ENCODE measurements around the gene ABI3BP. TPM values are rescaled to one million over a fixed set of nuclear protein-coding genes. Genes with fewer than 3 reads are reported as not detected.

Gene ABI3BP
- total and polyA plus RNA-seq, 10 of the 15 experiments (the other 5 are each of a cell fraction or from before 2014, with no cell fraction given), result 0.03 to 0.42 (median 0.11) TPM; not detected in 4

DNA sequence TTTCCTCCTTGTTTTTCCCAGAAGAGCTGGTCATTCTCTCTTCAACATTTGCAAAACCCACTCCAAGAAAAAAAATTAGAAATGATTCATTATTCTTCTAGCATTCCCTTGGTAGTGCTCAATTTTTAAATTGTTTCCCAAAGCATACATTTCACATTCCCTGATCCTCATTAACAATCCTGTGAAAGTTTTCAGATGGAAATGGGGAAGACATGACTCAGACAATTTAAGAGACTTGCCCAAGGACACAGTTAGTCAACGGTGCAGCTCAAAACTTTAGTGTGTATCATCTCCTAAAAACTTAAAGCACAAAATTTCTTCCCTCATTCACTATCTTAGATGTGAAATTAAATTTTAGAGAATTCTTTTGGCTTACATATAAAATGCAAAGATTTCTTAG, 17.1 kb upstream of the ABI3BP start:
- ATAC-seq (no peak), DNase-seq (ENCODE audit: low read depth, low spot score) (no peak), FAIRE-seq (no peak)
- Histone ChIP-seq H2AFZ (ENCODE audit: control insufficient read depth, low read depth, low read length) (no peak overlapping the region), H3K9ac (ENCODE audit: control insufficient read depth, insufficient read depth, low read length) (no peak overlapping the region), H3K36me3 (ENCODE audit: control insufficient read depth in 2 of 2, insufficient read depth in 2 of 2, low read length in 1 of 2) (no peaks in the 10 kb centered on the region), H3K9me3 (replicated peaks; ENCODE audit: control insufficient read depth, insufficient read depth, low read length) (no peaks in the 10 kb centered on the region), H3K4me2 (ENCODE audit: control insufficient read depth, insufficient read depth) (no peak overlapping the region), H3K79me2 (ENCODE audit: control insufficient read depth, insufficient read depth, low read length) (no peaks in the 10 kb centered on the region), H4K20me1 (ENCODE audit: control insufficient read depth, insufficient read depth) (no peaks in the 10 kb centered on the region), H3K4me3 (no peak overlapping the region), H3K27me3 (replicated peaks in 1 of 2; ENCODE audit: control insufficient read depth in 2 of 2, insufficient read depth in 2 of 2, low read length in 1 of 2) (no peaks in the 10 kb centered on the region), H3K27ac (ENCODE audit: control insufficient read depth, insufficient read depth) (no peak overlapping the region), H3K4me1 (ENCODE audit: control insufficient read depth, insufficient read depth, low read length) (no peaks in the 10 kb centered on the region)
- in situ Hi-C loops (cut with MboI), result no loop called here
- 0% methylated on average over 1 of the region's 1 CpG for WGBS (ENCODE audit: insufficient coverage, insufficient replicate concordance, low lambda C conversion rate, missing lambda C conversion rate)
- no peak for TF ChIP-seq BRCA1 (IDR thresholded peaks at IDR 0.05; ENCODE audit: low read depth, low read length)
- TF ChIP-seq FOXK2 (IDR thresholded peaks at IDR 0.05), result no peak
- no peak for TF ChIP-seq RAD51 (IDR thresholded peaks at IDR 0.05)
- TF ChIP-seq PKNOX1 (IDR thresholded peaks at IDR 0.05), result no peak
- TF ChIP-seq YY1 (IDR thresholded peaks at IDR 0.05; ENCODE audit: low read depth, low read length), result no peak
- no peak for TF ChIP-seq LARP7 (IDR thresholded peaks at IDR 0.05)
- TF ChIP-seq EP300 (IDR thresholded peaks at IDR 0.05; ENCODE audit: borderline replicate concordance in 1 of 2, control insufficient read depth in 1 of 2, low read depth in 2 of 2, low read length in 2 of 2), result no peak
- no peak for TF ChIP-seq GATAD2B (conservative IDR thresholded peaks at IDR 0.05; ENCODE audit: low read depth)
- no peak for TF ChIP-seq RELA (IDR thresholded peaks at IDR 0.05; ENCODE audit: borderline replicate concordance, partially characterized antibody)
- no peak for TF ChIP-seq CHD4 (IDR thresholded peaks at IDR 0.05)
- TF ChIP-seq SRF (IDR thresholded peaks at IDR 0.05; ENCODE audit: low read depth in 2 of 2, low read length in 2 of 2), result no peak
- TF ChIP-seq TCF3 (IDR thresholded peaks at IDR 0.05; ENCODE audit: borderline replicate concordance, insufficient read depth, low read depth, low read length), result no peak
- TF ChIP-seq, protein P1, sequence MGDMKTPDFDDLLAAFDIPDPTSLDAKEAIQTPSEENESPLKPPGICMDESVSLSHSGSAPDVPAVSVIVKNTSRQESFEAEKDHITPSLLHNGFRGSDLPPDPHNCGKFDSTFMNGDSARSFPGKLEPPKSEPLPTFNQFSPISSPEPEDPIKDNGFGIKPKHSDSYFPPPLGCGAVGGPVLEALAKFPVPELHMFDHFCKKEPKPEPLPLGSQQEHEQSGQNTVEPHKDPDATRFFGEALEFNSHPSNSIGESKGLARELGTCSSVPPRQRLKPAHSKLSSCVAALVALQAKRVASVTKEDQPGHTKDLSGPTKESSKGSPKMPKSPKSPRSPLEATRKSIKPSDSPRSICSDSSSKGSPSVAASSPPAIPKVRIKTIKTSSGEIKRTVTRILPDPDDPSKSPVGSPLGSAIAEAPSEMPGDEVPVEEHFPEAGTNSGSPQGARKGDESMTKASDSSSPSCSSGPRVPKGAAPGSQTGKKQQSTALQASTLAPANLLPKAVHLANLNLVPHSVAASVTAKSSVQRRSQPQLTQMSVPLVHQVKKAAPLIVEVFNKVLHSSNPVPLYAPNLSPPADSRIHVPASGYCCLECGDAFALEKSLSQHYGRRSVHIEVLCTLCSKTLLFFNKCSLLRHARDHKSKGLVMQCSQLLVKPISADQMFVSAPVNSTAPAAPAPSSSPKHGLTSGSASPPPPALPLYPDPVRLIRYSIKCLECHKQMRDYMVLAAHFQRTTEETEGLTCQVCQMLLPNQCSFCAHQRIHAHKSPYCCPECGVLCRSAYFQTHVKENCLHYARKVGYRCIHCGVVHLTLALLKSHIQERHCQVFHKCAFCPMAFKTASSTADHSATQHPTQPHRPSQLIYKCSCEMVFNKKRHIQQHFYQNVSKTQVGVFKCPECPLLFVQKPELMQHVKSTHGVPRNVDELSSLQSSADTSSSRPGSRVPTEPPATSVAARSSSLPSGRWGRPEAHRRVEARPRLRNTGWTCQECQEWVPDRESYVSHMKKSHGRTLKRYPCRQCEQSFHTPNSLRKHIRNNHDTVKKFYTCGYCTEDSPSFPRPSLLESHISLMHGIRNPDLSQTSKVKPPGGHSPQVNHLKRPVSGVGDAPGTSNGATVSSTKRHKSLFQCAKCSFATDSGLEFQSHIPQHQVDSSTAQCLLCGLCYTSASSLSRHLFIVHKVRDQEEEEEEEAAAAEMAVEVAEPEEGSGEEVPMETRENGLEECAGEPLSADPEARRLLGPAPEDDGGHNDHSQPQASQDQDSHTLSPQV (IDR thresholded peaks at IDR 0.05), result no peak
- TF ChIP-seq TCF7 (IDR thresholded peaks at IDR 0.05; ENCODE audit: borderline replicate concordance), result no peak
- no peak for TF ChIP-seq ELK1 (IDR thresholded peaks at IDR 0.05; ENCODE audit: low read depth, low read length)
- no peak for TF ChIP-seq NR2C2 (IDR thresholded peaks at IDR 0.05; ENCODE audit: borderline replicate concordance, control insufficient read depth, insufficient read length, low read depth)
- no peak for TF ChIP-seq NFYB (IDR thresholded peaks at IDR 0.05; ENCODE audit: insufficient read depth, low read depth, low read length)
- no peak for TF ChIP-seq ZSCAN29 (IDR thresholded peaks at IDR 0.05)
- no peak for TF ChIP-seq RCOR1 (conservative IDR thresholded peaks at IDR 0.05; ENCODE audit: low read depth, low read length)
- TF ChIP-seq SMC3 (IDR thresholded peaks at IDR 0.05; ENCODE audit: borderline replicate concordance, low read length), result no peak
- intact Hi-C loops (cut with micrococcal nuclease; ENCODE audit: unreplicated experiment), result no loop called here
- ChIA-PET CTCF (no interaction called here), RAD21 (ENCODE audit: unreplicated experiment) (no interaction called here), SMC1A (ENCODE audit: uncharacterized antibody, unreplicated experiment) (no interaction called here), POLR2A (no interaction called here)
- no TSS peak for BruUV-seq (replicated peaks)
